T-helper 2 cell treated with Interferon-gamma antibody and Interleukin-4, amounts not matched to agents 100 ng/mL and 5 ng/mL, for 36 hours (primary cell): ENCODE measurements around the gene ZNF559. TPM values are rescaled to one million over a fixed set of nuclear protein-coding genes. Genes with fewer than 3 reads are reported as not detected.

ENCODE experiments used
- intact Hi-C: fragments of 100-400 bp; cut with micrococcal nuclease; formaldehyde crosslinking; loops from one replicate; pipeline ENCODE4 v1.15.1; 2023
- total RNA-seq: library from RNA; stranded (reverse); gene quantifications from 2 replicates; pipeline ENCODE4 v1.2.3, GENCODE V29; 2022

The ZNF559 gene
- total RNA-seq, 1 donor from 2014 or later = 12.2 TPM

- intact Hi-C loops = no loop called here
These were observed 28.5 kb downstream of the ZNF559 start for GRCh38 chr19:9352505-9352904.

- intact Hi-C loops = no loop called here
These were observed 29.0 kb downstream of the ZNF559 start for GRCh38 chr19:9353011-9353410.

GRCh38 chr19:9354651-9355050 lies 30.7 kb downstream of the ZNF559 start:
- intact Hi-C loops = no loop called here

GRCh38 chr19:9362905-9363304 lies 38.9 kb downstream of the ZNF559 start, which contains the start of gene ZNF177:
Gene ZNF177, plus strand, starts transcription at chr19:9363013. Its CDS starts 15,299 bp downstream, at chr19:9378312.
- intact Hi-C loops = no loop called here

GRCh38 chr19:9370738-9371619 lies 47.0 kb downstream of the ZNF559 start:
- intact Hi-C loops = no loop called here

GRCh38 chr19:9381361-9381785 lies 57.4 kb downstream of the ZNF559 start:
- intact Hi-C loops = no loop called here

Other genes with a start within 250 kb of the ZNF559 start
- gene OR1M1, start 237.1 kb upstream of the ZNF559 start, total RNA-seq = not detected in 2 replicates
- not detected in 2 replicates for gene OR7G2, start 216.7 kb upstream of the ZNF559 start, total RNA-seq
- not detected in 2 replicates for gene OR7G1, start 208.4 kb upstream of the ZNF559 start, total RNA-seq
- gene OR7G3, start 197.2 kb upstream of the ZNF559 start, total RNA-seq = not detected in 2 replicates
- gene ZNF317, start 183.8 kb upstream of the ZNF559 start, total RNA-seq = 40.6 and 42.0 TPM in 2 replicates
- 0.39 and 0.95 TPM in 2 replicates for gene OR7D2, start 145.2 kb upstream of the ZNF559 start, total RNA-seq
- not detected in 2 replicates for gene OR7D4, start 104.6 kb upstream of the ZNF559 start, total RNA-seq
- gene OR7E24, start 73.2 kb upstream of the ZNF559 start, total RNA-seq = not detected in 2 replicates
- gene ZNF699, start 14.3 kb upstream of the ZNF559 start, total RNA-seq = 6.7 and 7.1 TPM in 2 replicates
- gene ZNF177, start 38.8 kb downstream of the ZNF559 start, total RNA-seq = 0.64 and 1.7 TPM in 2 replicates
- gene ZNF266, start 111.4 kb downstream of the ZNF559 start, total RNA-seq = 30.4 and 31.0 TPM in 2 replicates
- not detected in 2 replicates for gene ZNF560, start 174.4 kb downstream of the ZNF559 start, total RNA-seq
- 10.6 and 11.9 TPM in 2 replicates for gene ZNF426, start 214.5 kb downstream of the ZNF559 start, total RNA-seq